ENCODE data around the gene PSMA8.

- TF ChIP-seq CTCF (IDR thresholded peaks at IDR 0.05) (no peak), EP300 (IDR thresholded peaks at IDR 0.05) (no peak), POLR2A (IDR thresholded peaks at IDR 0.05) (no peak)
Observed at GRCh38 chr18:26085056-26085455, 48.6 kb upstream of the PSMA8 start.
